Measurements from ENCODE around the gene FOXN3.
A peak's percentile ranks its signal among the peaks of the same experiment; 100 is the strongest.
"Not testable (repeated sequence)": the region's sequence is repeated elsewhere in the genome, so short reads cannot be mapped to it uniquely, and the experiment has no call there.

The FOXN3 gene

GRCh38 chr14:89259951-89260609 lies 157.0 kb downstream of the FOXN3 start:
- peaks cover 52% of the 10 kb centered on the region for H3K36me3 Mint-ChIP-seq (ENCODE audit: low read depth)
- H3K4me3 Mint-ChIP-seq = no peak overlapping the region
- H3K9me3 Mint-ChIP-seq = no peaks in the 10 kb centered on the region
- peaks cover 42% of the 10 kb centered on the region for H3K4me1 Mint-ChIP-seq (ENCODE audit: low read depth)
- no peaks in the 10 kb centered on the region for H3K27me3 Mint-ChIP-seq
- H3K27ac Mint-ChIP-seq = peak overlapping the region; percentile 35
- DNase-seq = no peak

- DNase-seq = no peak
- Mint-ChIP-seq H3K4me3 (no peak overlapping the region), H3K9me3 (no peaks in the 10 kb centered on the region), H3K27ac (peak overlapping the region; percentile 26), H3K4me1 (ENCODE audit: low read depth) (peaks cover 37% of the 10 kb centered on the region), H3K27me3 (no peaks in the 10 kb centered on the region), H3K36me3 (ENCODE audit: low read depth) (peaks cover 56% of the 10 kb centered on the region)
Observed at GRCh38 chr14:89258728-89259273, 158.2 kb downstream of the FOXN3 start.

- peaks cover 59% of the 10 kb centered on the region for H3K36me3 Mint-ChIP-seq (ENCODE audit: low read depth)
- no peak overlapping the region for H3K27ac Mint-ChIP-seq
- DNase-seq = no peak
- no peak overlapping the region for H3K4me3 Mint-ChIP-seq
- peaks cover 33% of the 10 kb centered on the region for H3K4me1 Mint-ChIP-seq (ENCODE audit: low read depth)
- H3K9me3 Mint-ChIP-seq = no peaks in the 10 kb centered on the region
- no peaks in the 10 kb centered on the region for H3K27me3 Mint-ChIP-seq
Observed at GRCh38 chr14:89256951-89257350, 160.1 kb downstream of the FOXN3 start.

GRCh38 chr14:89256283-89256682 lies 160.8 kb downstream of the FOXN3 start:
- H3K27ac Mint-ChIP-seq = no peak overlapping the region
- no peak overlapping the region for H3K4me3 Mint-ChIP-seq
- no peaks in the 10 kb centered on the region for H3K9me3 Mint-ChIP-seq
- H3K27me3 Mint-ChIP-seq = no peaks in the 10 kb centered on the region
- no peak for DNase-seq
- peaks cover 59% of the 10 kb centered on the region for H3K36me3 Mint-ChIP-seq (ENCODE audit: low read depth)
- H3K4me1 Mint-ChIP-seq (ENCODE audit: low read depth) = peaks cover 34% of the 10 kb centered on the region

GRCh38 chr14:89255852-89256251 lies 161.2 kb downstream of the FOXN3 start:
- H3K27ac Mint-ChIP-seq = no peak overlapping the region
- no peak overlapping the region for H3K4me3 Mint-ChIP-seq
- H3K4me1 Mint-ChIP-seq (ENCODE audit: low read depth) = peaks cover 37% of the 10 kb centered on the region

GRCh38 chr14:89255012-89255411 lies 162.0 kb downstream of the FOXN3 start:
- no peak for DNase-seq
- Mint-ChIP-seq H3K4me1 (ENCODE audit: low read depth) (peaks cover 44% of the 10 kb centered on the region), H3K9me3 (peaks cover 4% of the 10 kb centered on the region), H3K4me3 (no peak overlapping the region), H3K36me3 (ENCODE audit: low read depth) (peaks cover 69% of the 10 kb centered on the region), H3K27me3 (no peaks in the 10 kb centered on the region), H3K27ac (no peak overlapping the region)

More at GRCh38 chr14:89255852-89256251, 161.2 kb downstream of the FOXN3 start:
- peaks cover 63% of the 10 kb centered on the region for H3K36me3 Mint-ChIP-seq (ENCODE audit: low read depth)
- DNase-seq = no peak
- no peaks in the 10 kb centered on the region for H3K9me3 Mint-ChIP-seq
- H3K27me3 Mint-ChIP-seq = no peaks in the 10 kb centered on the region

- Mint-ChIP-seq H3K9me3 (peaks cover 4% of the 10 kb centered on the region), H3K4me3 (no peak overlapping the region), H3K27me3 (no peaks in the 10 kb centered on the region), H3K27ac (no peak overlapping the region), H3K4me1 (ENCODE audit: low read depth) (peaks cover 47% of the 10 kb centered on the region), H3K36me3 (ENCODE audit: low read depth) (peaks cover 74% of the 10 kb centered on the region)
- DNase-seq = no peak
Observed at GRCh38 chr14:89254166-89254909, 162.7 kb downstream of the FOXN3 start.

- Mint-ChIP-seq H3K27me3 (no peaks in the 10 kb centered on the region), H3K9me3 (peaks cover 4% of the 10 kb centered on the region), H3K36me3 (ENCODE audit: low read depth) (peaks cover 70% of the 10 kb centered on the region), H3K4me3 (no peak overlapping the region), H3K27ac (no peak overlapping the region), H3K4me1 (ENCODE audit: low read depth) (peaks cover 38% of the 10 kb centered on the region)
- DNase-seq = no peak
Observed at GRCh38 chr14:89252887-89253532, 164.0 kb downstream of the FOXN3 start.

- peaks cover 4% of the 10 kb centered on the region for H3K9me3 Mint-ChIP-seq
- H3K27me3 Mint-ChIP-seq = no peaks in the 10 kb centered on the region
- no peak overlapping the region for H3K27ac Mint-ChIP-seq
- no peak for DNase-seq
- H3K4me1 Mint-ChIP-seq (ENCODE audit: low read depth) = peaks cover 43% of the 10 kb centered on the region
- no peak overlapping the region for H3K4me3 Mint-ChIP-seq
- H3K36me3 Mint-ChIP-seq (ENCODE audit: low read depth) = peaks cover 59% of the 10 kb centered on the region
Observed at GRCh38 chr14:89251061-89251460, 166.0 kb downstream of the FOXN3 start.

- not testable (repeated sequence) for DNase-seq, H3K27ac Mint-ChIP-seq, H3K4me3 Mint-ChIP-seq, H3K9me3 Mint-ChIP-seq, H3K27me3 Mint-ChIP-seq
- peaks cover 44% of the 10 kb centered on the region for H3K4me1 Mint-ChIP-seq (ENCODE audit: low read depth)
- peaks cover 58% of the 10 kb centered on the region for H3K36me3 Mint-ChIP-seq (ENCODE audit: low read depth)
Observed at GRCh38 chr14:89250655-89250975, 166.4 kb downstream of the FOXN3 start.

- Mint-ChIP-seq H3K4me1 (ENCODE audit: low read depth) (peaks cover 48% of the 10 kb centered on the region), H3K9me3 (peaks cover 4% of the 10 kb centered on the region), H3K27ac (no peak overlapping the region), H3K27me3 (no peaks in the 10 kb centered on the region), H3K36me3 (ENCODE audit: low read depth) (peaks cover 57% of the 10 kb centered on the region), H3K4me3 (no peak overlapping the region)
- DNase-seq = no peak
Observed at GRCh38 chr14:89249972-89250654, 166.9 kb downstream of the FOXN3 start.

GRCh38 chr14:89249065-89249695 lies 167.9 kb downstream of the FOXN3 start:
- peaks cover 54% of the 10 kb centered on the region for H3K36me3 Mint-ChIP-seq (ENCODE audit: low read depth)
- H3K27ac Mint-ChIP-seq = no peak overlapping the region
- no peak overlapping the region for H3K4me3 Mint-ChIP-seq
- no peaks in the 10 kb centered on the region for H3K27me3 Mint-ChIP-seq
- DNase-seq = no peak
- H3K4me1 Mint-ChIP-seq (ENCODE audit: low read depth) = peaks cover 54% of the 10 kb centered on the region
- H3K9me3 Mint-ChIP-seq = peaks cover 4% of the 10 kb centered on the region

- no peaks in the 10 kb centered on the region for H3K27me3 Mint-ChIP-seq
- no peak overlapping the region for H3K4me3 Mint-ChIP-seq
Observed at GRCh38 chr14:89248411-89249064, 168.5 kb downstream of the FOXN3 start.

More at GRCh38 chr14:89248411-89249064, 168.5 kb downstream of the FOXN3 start:
- Mint-ChIP-seq H3K9me3 (peaks cover 4% of the 10 kb centered on the region), H3K27ac (no peak overlapping the region), H3K4me1 (ENCODE audit: low read depth) (peaks cover 55% of the 10 kb centered on the region), H3K36me3 (ENCODE audit: low read depth) (peaks cover 47% of the 10 kb centered on the region)
- DNase-seq = no peak

Data from activated T-cell treated with anti-CD3 and anti-CD28 coated beads, Interleukin-2, amount 50 U/mL, for 24 hours (primary cell).